H1 (cell line): ENCODE measurements around the gene MTNR1A. TPM values are rescaled to one million over a fixed set of nuclear protein-coding genes. Genes with fewer than 3 reads are reported as not detected.

Source experiments
- CTCF ChIA-PET: fragments of 300-600 bp; sonication (Branson Sonifier 250); formaldehyde crosslinking; loops from one replicate; lab custom pipeline; 2021; ENCODE audit not compliant: partially characterized antibody; lab: Charles Lee
- POLR2A ChIA-PET: fragments of 300-600 bp; sonication (Branson Sonifier 250); formaldehyde crosslinking; loops from one replicate; lab custom pipeline; 2021; ENCODE audit warnings: inconsistent platforms; ENCODE audit not compliant: partially characterized antibody; lab: Charles Lee
- DNase-seq, 2 experiments: peaks; one replicate each; pipeline versions ENCODE4 v3.0.0 to v3.0.0-alpha.2; 2010 to 2022; ENCODE audit warnings: low spot score in 2 of 2, low read depth in 1 of 2, mixed read lengths in 1 of 2
- FAIRE-seq: peaks from 2 replicates; lab custom pipeline; 2011; peaks lifted over from hg19 to GRCh38; lab: Jason Lieb, UNC
- H2AFZ ChIP-seq: 2 replicates; pipeline ENCODE4 v1.8.1; 2012; ENCODE audit warnings: low read length, inconsistent platforms
- H2AK5ac ChIP-seq: 2 replicates; pipeline ENCODE4 v1.6.1; 2013; ENCODE audit warnings: low read depth, low read length
- H2BK120ac ChIP-seq: replicated peaks from 2 replicates; pipeline ENCODE3; 2013; ENCODE audit warnings: low read depth, low read length, inconsistent platforms
- H2BK12ac ChIP-seq: 2 replicates; pipeline ENCODE4 v1.6.1; 2013; ENCODE audit warnings: low read depth, low read length
- H2BK15ac ChIP-seq: 2 replicates; pipeline ENCODE4 v1.6.1; 2013; ENCODE audit warnings: low read length
- H2BK20ac ChIP-seq: 2 replicates; pipeline ENCODE4 v1.6.1; 2013; ENCODE audit warnings: low read length
- H2BK5ac ChIP-seq: 2 replicates; pipeline ENCODE4 v1.6.1; 2013; ENCODE audit warnings: low read depth, low read length
- H3K14ac ChIP-seq: 2 replicates; pipeline ENCODE4 v1.6.1; 2013; ENCODE audit warnings: inconsistent platforms; ENCODE audit not compliant: insufficient read length
- H3K18ac ChIP-seq: 2 replicates; pipeline ENCODE4 v1.6.1; 2013; ENCODE audit warnings: low read length; ENCODE audit errors: extremely low read depth
- H3K23ac ChIP-seq: 2 replicates; pipeline ENCODE4 v1.6.1; 2013; ENCODE audit warnings: inconsistent platforms; ENCODE audit not compliant: insufficient read length
- H3K23me2 ChIP-seq: 2 replicates; pipeline ENCODE4 v1.6.1; 2013; ENCODE audit warnings: low read depth, low read length
- H3K27ac ChIP-seq: 2 replicates; pipeline ENCODE4 v1.6.1; 2011; ENCODE audit warnings: low read depth, low read length, inconsistent platforms
- H3K27me3 ChIP-seq, 4 experiments: replicated peaks in 1 of 4; 1 replicate in 1 of 4; 2 replicates in 3 of 4; pipeline versions ENCODE4 v1.6.1 to v1.8.1; 2011 to 2013; ENCODE audit warnings: low read length in 3 of 4, mild to moderate bottlenecking in 3 of 4, inconsistent platforms in 2 of 4, mixed read lengths in 2 of 4, moderate library complexity in 1 of 4; ENCODE audit not compliant: control insufficient read depth in 3 of 4, insufficient read depth in 3 of 4; ENCODE audit errors: extremely low read depth in 1 of 4
- H3K36me3 ChIP-seq, 4 experiments: 2 replicates each; pipeline versions ENCODE4 v1.6.1 to v1.8.1; 2011 to 2013; ENCODE audit warnings: mild to moderate bottlenecking in 4 of 4, low read length in 3 of 4, moderate library complexity in 2 of 4, control low read depth in 1 of 4, inconsistent platforms in 1 of 4; ENCODE audit not compliant: insufficient read depth in 4 of 4, control insufficient read depth in 2 of 4
- H3K4ac ChIP-seq: replicated peaks from 2 replicates; pipeline ENCODE3; 2013; ENCODE audit warnings: low read length, low read depth, mixed read lengths, inconsistent platforms; ENCODE audit not compliant: insufficient read length
- H3K4me1 ChIP-seq, 4 experiments: replicated peaks in 1 of 4; 1 replicate in 1 of 4; 2 replicates in 3 of 4; pipeline versions ENCODE4 v1.6.1 to v1.8.1; 2011 to 2013; ENCODE audit warnings: low read length in 3 of 4, inconsistent platforms in 2 of 4, mixed read lengths in 1 of 4; ENCODE audit not compliant: insufficient read depth in 4 of 4, control insufficient read depth in 3 of 4
- H3K4me2 ChIP-seq, 2 experiments: 2 replicates each; pipeline versions ENCODE4 v1.6.1 to v1.8.1; 2011 to 2013; ENCODE audit warnings: low read depth in 2 of 2, low read length in 2 of 2, control low read depth in 1 of 2, inconsistent platforms in 1 of 2, mild to moderate bottlenecking in 1 of 2; ENCODE audit not compliant: insufficient read depth in 1 of 2
- H3K4me3 ChIP-seq, 4 experiments: fragments of 200-600, 300-600 bp in 1 of 4; sonication (generic), shearing (Covaris generic), sonication (Bioruptor Twin) in 1 of 4; 2 replicates each; pipeline versions ENCODE4 v1.5.1 to v1.8.1; 2011 to 2016; ENCODE audit warnings: low read length in 4 of 4, low read depth in 3 of 4, control low read depth in 2 of 4, inconsistent platforms in 2 of 4, mild to moderate bottlenecking in 2 of 4, mixed read lengths in 1 of 4, moderate library complexity in 1 of 4; ENCODE audit not compliant: insufficient read depth in 2 of 4; ENCODE audit errors: extremely low read depth in 1 of 4
- H3K56ac ChIP-seq: replicated peaks from 2 replicates; pipeline ENCODE3; 2013; ENCODE audit warnings: low read depth, mild to moderate bottlenecking, mixed read lengths, low read length, inconsistent platforms; ENCODE audit not compliant: insufficient read length
- H3K79me1 ChIP-seq: 2 replicates; pipeline ENCODE4 v1.6.1; 2013; ENCODE audit warnings: low read depth, low read length, control low read depth
- H3K79me2 ChIP-seq, 2 experiments: 2 replicates each; pipeline versions ENCODE4 v1.6.1 to v1.8.1; 2012 to 2013; ENCODE audit warnings: low read length in 2 of 2, mild to moderate bottlenecking in 2 of 2, inconsistent platforms in 1 of 2; ENCODE audit not compliant: insufficient read depth in 2 of 2, control insufficient read depth in 1 of 2
- H3K9ac ChIP-seq, 4 experiments: replicated peaks in 1 of 4; 1 replicate in 1 of 4; 2 replicates in 3 of 4; pipeline versions ENCODE4 v1.6.1 to v1.8.1; 2011 to 2013; ENCODE audit warnings: low read depth in 3 of 4, low read length in 3 of 4, control low read depth in 2 of 4, mild to moderate bottlenecking in 2 of 4, moderate library complexity in 2 of 4, inconsistent platforms in 1 of 4; ENCODE audit errors: extremely low read depth in 1 of 4
- H3K9me3 ChIP-seq, 2 experiments: 2 replicates each; pipeline versions ENCODE4 v1.6.1 to v1.8.1; 2012 to 2013; ENCODE audit warnings: mild to moderate bottlenecking in 2 of 2, moderate library complexity in 2 of 2, control low read depth in 1 of 2, inconsistent platforms in 1 of 2, low read depth in 1 of 2, low read length in 1 of 2, mixed read lengths in 1 of 2; ENCODE audit not compliant: insufficient read depth in 2 of 2
- H4K20me1 ChIP-seq, 2 experiments: replicated peaks in 1 of 2; 2 replicates each; pipeline versions ENCODE3 to v1.8.1; 2011 to 2013; ENCODE audit warnings: inconsistent platforms in 2 of 2, low read length in 2 of 2, mild to moderate bottlenecking in 1 of 2; ENCODE audit not compliant: insufficient read depth in 2 of 2, control insufficient read depth in 1 of 2
- H4K5ac ChIP-seq: 2 replicates; pipeline ENCODE4 v1.6.1; 2013; ENCODE audit warnings: low read length, low read depth, mixed read lengths, inconsistent platforms; ENCODE audit not compliant: insufficient read length
- H4K8ac ChIP-seq: 2 replicates; pipeline ENCODE4 v1.8.0; 2013; ENCODE audit warnings: mild to moderate bottlenecking, moderate library complexity, low read length, inconsistent platforms; ENCODE audit not compliant: insufficient read depth; ENCODE audit errors: extremely low read depth
- H4K91ac ChIP-seq: replicated peaks from 2 replicates; pipeline ENCODE3; 2013; ENCODE audit warnings: low read length, mixed read lengths, inconsistent platforms; ENCODE audit not compliant: insufficient read length
- BACH1 ChIP-seq: IDR thresholded peaks from 2 replicates; pipeline ENCODE4 v1.6.1; 2012; ENCODE audit warnings: low read length, improper control_type of control experiment
- MAFK ChIP-seq: IDR thresholded peaks from 2 replicates; pipeline ENCODE4 v1.6.1; 2012; ENCODE audit warnings: low read depth, mild to moderate bottlenecking, improper control_type of control experiment, low read length
- POU5F1 ChIP-seq: IDR thresholded peaks from 2 replicates; pipeline ENCODE4 v1.6.1; 2011; ENCODE audit warnings: low read depth, mild to moderate bottlenecking, low read length, moderate library complexity
- WGBS, 2 experiments: shearing (Covaris generic) in 1 of 2; methylation state at CpG; one replicate each; pipeline versions ENCODE4 v1.1.6 to v1.1.7; 2013 to 2015; ENCODE audit warnings: low lambda C conversion rate in 2 of 2, mixed read lengths in 2 of 2, inconsistent platforms in 1 of 2, low coverage in 1 of 2, missing lambda C conversion rate in 1 of 2; ENCODE audit not compliant: insufficient replicate concordance in 2 of 2, insufficient coverage in 1 of 2, insufficient read length in 1 of 2; ENCODE audit errors: extremely low coverage in 1 of 2, missing lambda C conversion rate in 1 of 2; 5-methylcytosine and 5-hydroxymethylcytosine counted together
- polyA plus RNA-seq, 7 experiments: library from polyadenylated mRNA; depleted of rRNA in 3 of 7; stranded (reverse) in 5 of 7; unstranded in 2 of 7; fragments of >200 nt in 5 of 7; fragments of 200-250 nt in 2 of 7; gene quantifications; 1 replicate in 5 of 7; 2 replicates in 1 of 7; 4 replicates in 1 of 7; pipeline versions ENCODE4 v1.2.1 to v1.2.3, GENCODE V29; 2011 to 2013; ENCODE audit warnings: missing spikeins in 2 of 7, mixed read lengths in 2 of 7
- total RNA-seq: library from RNA; stranded (reverse); fragmentation: NEBNext Ultra II Directional; extraction: Animal tissue kit (Norgen Biotek cat#: 25700); gene quantifications from 2 replicates; pipeline ENCODE4 v1.2.1, GENCODE V29; 2021

The MTNR1A gene
- total and polyA plus RNA-seq, 2 of the 8 experiments (the other 6 are each of a cell fraction or from before 2014, with no cell fraction given), result 0.45 to 1.0 TPM

GRCh38 chr4:186485150-186485549, 70.2 kb downstream of the MTNR1A start:
- H3K9ac ChIP-seq, result no peak overlapping the region
- DNase-seq, result no peak
- no peak for TF ChIP-seq MAFK
- TF ChIP-seq POU5F1, result no peak
- no peak for TF ChIP-seq BACH1

More at GRCh38 chr4:186485150-186485549, 70.2 kb downstream of the MTNR1A start:
- Histone ChIP-seq H3K9me3 (peaks cover 0 to 9% of the 10 kb centered on the region in 2 experiments; a peak in 3 of 4 replicates), H2BK12ac (no peak overlapping the region; the same call in 1 of the 2 replicates), H3K14ac (no peak overlapping the region), H2BK120ac (no peak overlapping the region), H3K79me2 (no peaks in the 10 kb centered on the region), H4K91ac (no peak overlapping the region), H3K27ac (no peak overlapping the region), H4K5ac (no peak overlapping the region), H3K4me3 (peak overlapping the region in 2 of 4 experiments; percentile 26 to 36; a peak in 4 of 8 replicates), H2BK20ac (no peak overlapping the region), H3K56ac (no peak overlapping the region), H3K4me2 (peak overlapping the region in 1 of 2 experiments; percentile 48; a peak in 3 of 4 replicates), H2AFZ (no peak overlapping the region), H4K20me1 (no peaks in the 10 kb centered on the region), H2BK15ac (no peak overlapping the region), H3K18ac (peak overlapping the region; percentile 60; the same call in 1 of the 2 replicates), H3K4ac (no peak overlapping the region), H4K8ac (no peak overlapping the region), H2BK5ac (no peak overlapping the region), H3K23ac (no peak overlapping the region), H3K36me3 (no peaks in the 10 kb centered on the region), H3K79me1 (no peaks in the 10 kb centered on the region), H3K23me2 (no peaks in the 10 kb centered on the region; the same call in 1 of the 2 replicates), H3K4me1 (peaks cover 0 to 11% (median 4%) of the 10 kb centered on the region in 4 experiments; a peak in 1 of 7 replicates), H3K27me3 (no peaks in the 10 kb centered on the region), H2AK5ac (no peak overlapping the region)
- 89% methylated on average over 4 of the region's 5 CpGs; no CpG with 5 or more reads in 1 of the 2 experiments for WGBS, 2 experiments
- CTCF ChIA-PET, result interaction anchor here (0.5 to 1.3 kb wide), 4 partner anchors 48 to 283 kb away, joined by 3 read pairs; no protein-coding TSS in a partner anchor
- POLR2A ChIA-PET, result no interaction called here
- no peak for FAIRE-seq
